MCF 10A (cell line): ENCODE results near the gene TCEAL1. TPM values are rescaled to one million over a fixed set of nuclear protein-coding genes. Genes with fewer than 3 reads are reported as not detected.

Experiments used
- BruUV-seq: library from RNA; stranded (reverse); fragments of 400-500 nt; replicated peaks from 2 replicates; lab custom pipeline; 2021; lab: Mats Ljungman, UMichigan
- CTCF ChIA-PET: fragments of 300-600 bp; sonication (Branson Sonifier 250); formaldehyde crosslinking; extraction: SDS; loops from one replicate; lab custom pipeline; 2021; ENCODE audit warnings: antibody characterized with exemption, inconsistent platforms; lab: Yijun Ruan, JAX
- POLR2A ChIA-PET: fragments of 300-600, 350-650 bp; sonication (Branson Sonifier 250); formaldehyde crosslinking; extraction: SDS; loops from one replicate; lab custom pipeline; 2020; ENCODE audit warnings: antibody characterized with exemption, inconsistent platforms; lab: Yijun Ruan, JAX
- DNase-seq: peaks from one replicate; pipeline ENCODE4 v3.0.0-alpha.2; 2018; ENCODE audit not compliant: unreplicated experiment
- H3K27ac Mint-ChIP-seq: one replicate; pipeline ENCODE4 v1.8.0; 2022; ENCODE audit warnings: mild to moderate bottlenecking, low read depth, mixed read lengths; ENCODE audit not compliant: unreplicated experiment
- H3K27me3 Mint-ChIP-seq: one replicate; pipeline ENCODE4 v1.8.0; 2022; ENCODE audit warnings: mixed read lengths; ENCODE audit not compliant: insufficient read depth, unreplicated experiment
- H3K36me3 Mint-ChIP-seq: one replicate; pipeline ENCODE4 v1.8.0; 2022; ENCODE audit warnings: mild to moderate bottlenecking, moderate library complexity, mixed read lengths; ENCODE audit not compliant: insufficient read depth, unreplicated experiment
- H3K4me1 Mint-ChIP-seq: one replicate; pipeline ENCODE4 v1.8.0; 2022; ENCODE audit warnings: mixed read lengths; ENCODE audit not compliant: insufficient read depth, unreplicated experiment
- H3K4me3 Mint-ChIP-seq: one replicate; pipeline ENCODE4 v1.8.0; 2022; ENCODE audit warnings: mild to moderate bottlenecking, moderate library complexity, mixed read lengths; ENCODE audit not compliant: unreplicated experiment
- H3K9me3 Mint-ChIP-seq: one replicate; pipeline ENCODE4 v1.8.0; 2022; ENCODE audit warnings: mixed read lengths; ENCODE audit not compliant: unreplicated experiment
- CTCF ChIP-seq: fragments of 200-600 bp; IDR thresholded peaks from one replicate; pipeline ENCODE4 v1.8.0; 2022; ENCODE audit warnings: antibody characterized with exemption, mild to moderate bottlenecking; ENCODE audit not compliant: unreplicated experiment
- intact Hi-C: fragments of 100-400 bp; cut with micrococcal nuclease; formaldehyde crosslinking; loops from 2 replicates; pipeline ENCODE4 v1.14.1; 2022
- total RNA-seq: library from RNA; stranded (reverse); gene quantifications from 2 replicates; pipeline ENCODE4 v1.2.3, GENCODE V29; 2022

TCEAL1 gene
- total RNA-seq, 1 experiment from 2014 or later, result 5.7 TPM

DNA sequence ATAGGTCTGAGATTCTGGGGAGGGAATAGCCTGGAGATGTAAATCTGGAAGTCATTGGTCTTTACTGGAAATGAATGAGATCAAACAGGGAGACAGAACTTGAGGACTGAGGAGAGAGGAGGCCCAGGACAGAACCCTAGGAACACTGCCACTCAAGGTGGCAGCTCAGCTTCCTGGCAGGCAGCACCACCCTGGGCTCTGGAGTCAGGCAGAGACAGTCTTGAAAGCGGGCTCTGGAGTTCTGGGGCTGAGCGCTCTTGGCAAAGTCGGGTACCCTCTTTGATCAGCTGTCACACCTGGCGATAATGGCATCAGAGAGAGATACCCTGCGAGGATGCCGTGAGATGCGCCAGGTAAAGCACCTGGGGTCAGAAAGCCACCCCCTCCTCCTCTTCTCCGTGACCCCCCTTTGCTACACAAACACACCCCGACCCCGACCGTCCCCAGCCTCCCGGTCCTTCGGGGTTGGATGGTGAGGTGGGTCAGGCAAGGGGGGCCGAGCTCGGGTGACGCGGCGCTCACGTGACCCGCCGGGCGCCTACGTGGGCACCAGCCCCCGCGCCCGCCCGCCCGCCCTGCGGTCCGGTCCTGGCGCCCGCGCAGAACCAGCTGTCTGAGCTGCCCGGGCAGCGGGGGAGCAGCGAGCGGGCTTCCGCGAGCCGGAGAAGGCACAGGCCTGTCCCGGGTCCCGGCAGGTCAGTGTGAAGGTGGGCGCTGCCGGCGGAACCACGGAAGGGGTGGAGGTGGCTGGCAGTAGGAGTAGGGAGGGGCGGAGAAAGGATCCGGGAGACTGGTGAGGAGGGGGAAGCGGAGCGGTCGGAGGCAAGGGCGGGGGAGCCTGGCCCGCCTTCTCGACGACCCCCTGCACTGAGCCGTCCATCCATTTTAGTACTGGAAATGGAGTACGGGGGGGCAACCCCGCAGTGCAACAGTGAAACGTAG, 21.1 kb upstream of the TCEAL1 start, which contains the start of gene TCEAL3:
Gene TCEAL3 (plus strand): TSS at position 600 of the 942 bp plus-strand sequence. CDS start 1,102 bp downstream, outside the sequence.
- H3K4me1 Mint-ChIP-seq, result peaks cover 8% of the 10 kb centered on the region
- no peak for TF ChIP-seq CTCF
- H3K9me3 Mint-ChIP-seq, result no peaks in the 10 kb centered on the region
- no peak for DNase-seq
- peaks cover 73% of the 10 kb centered on the region for H3K27me3 Mint-ChIP-seq
- ChIA-PET POLR2A (interaction anchor here (0.6 kb wide), 1 partner anchor 76 kb away, joined by 3 read pairs; no protein-coding TSS in a partner anchor), CTCF (interaction anchor here (0.7 kb wide), 1 partner anchor 401 kb away, joined by 3 read pairs; no protein-coding TSS in a partner anchor)
- intact Hi-C loops, result no loop called here
- BruUV-seq, result no TSS peak
- peak within 1 kb of the TSS; percentile 81 for H3K4me3 Mint-ChIP-seq
- H3K36me3 Mint-ChIP-seq, result no peaks in the 10 kb centered on the region
- peak within 1 kb of the TSS; percentile 87 for H3K27ac Mint-ChIP-seq

DNA sequence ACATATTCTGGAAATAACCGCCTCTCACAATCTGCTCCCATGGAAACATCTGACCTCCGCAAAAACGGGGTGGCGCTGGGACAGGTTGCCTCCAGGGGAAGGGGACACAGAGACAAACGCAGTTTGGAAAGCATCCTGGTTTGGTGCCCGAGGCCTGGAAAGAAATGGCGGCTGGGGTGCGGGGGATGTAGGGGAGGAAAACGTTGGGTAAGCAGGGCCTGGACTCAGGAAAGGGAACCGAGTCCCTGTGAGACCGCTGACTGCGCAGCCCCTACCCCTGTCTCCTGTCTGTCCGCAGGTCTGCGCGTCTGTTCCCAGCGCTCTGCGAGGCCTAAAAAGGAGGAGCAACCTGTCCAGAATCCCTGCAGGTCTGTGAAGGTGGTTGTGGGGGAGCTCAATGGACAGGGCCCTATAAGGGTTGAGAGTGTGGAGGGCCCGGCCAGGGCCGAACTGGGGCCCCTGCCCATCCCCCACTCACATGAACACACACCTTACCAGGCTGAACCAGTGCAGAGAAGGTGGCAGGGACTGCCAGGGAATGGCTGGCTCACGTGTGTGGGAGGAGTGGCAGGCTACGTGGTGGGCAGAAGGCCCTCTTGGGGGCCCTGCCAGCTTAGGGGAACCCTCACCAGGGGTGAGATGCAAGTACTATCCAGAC, 20.3 kb upstream of the TCEAL1 start:
- H3K36me3 Mint-ChIP-seq, result no peaks in the 10 kb centered on the region
- POLR2A ChIA-PET, result interaction anchor here (0.6 kb wide), 1 partner anchor 76 kb away, joined by 3 read pairs; no protein-coding TSS in a partner anchor
- DNase-seq, result no peak
- BruUV-seq, result no TSS peak
- peaks cover 73% of the 10 kb centered on the region for H3K27me3 Mint-ChIP-seq
- H3K27ac Mint-ChIP-seq, result peak overlapping the region; percentile 87
- H3K4me1 Mint-ChIP-seq, result peaks cover 14% of the 10 kb centered on the region
- TF ChIP-seq CTCF, result no peak
- intact Hi-C loops, result no loop called here
- H3K4me3 Mint-ChIP-seq, result peak overlapping the region; percentile 81
- H3K9me3 Mint-ChIP-seq, result no peaks in the 10 kb centered on the region
- CTCF ChIA-PET, result no interaction called here

GRCh38 chrX:103610282-103610681, 18.5 kb upstream of the TCEAL1 start:
- BruUV-seq, result no TSS peak
- Mint-ChIP-seq H3K27ac (no peak overlapping the region), H3K4me3 (no peak overlapping the region), H3K9me3 (no peaks in the 10 kb centered on the region), H3K27me3 (peaks cover 71% of the 10 kb centered on the region), H3K36me3 (no peaks in the 10 kb centered on the region), H3K4me1 (peaks cover 23% of the 10 kb centered on the region)
- ChIA-PET POLR2A (interaction anchor here (0.7 kb wide), 1 partner anchor 164 kb away, joined by 4 read pairs; no protein-coding TSS in a partner anchor), CTCF (no interaction called here)
- intact Hi-C loops, result no loop called here
- TF ChIP-seq CTCF, result no peak
- no peak for DNase-seq
